HCT116 (cell line): ENCODE data around the gene AP1M2. TPM values are rescaled to one million over a fixed set of nuclear protein-coding genes. Genes with fewer than 3 reads are reported as not detected.

Experiments
- ATAC-seq: fragments of 200-7000 bp; cut with Tn5 transposase; 2 replicates; pipeline ENCODE4 v1.9.1; 2020; ENCODE audit warnings: mild to moderate bottlenecking, moderate library complexity
- BruUV-seq: library from RNA; stranded (reverse); fragments of 400-500 nt; replicated peaks from 2 replicates; lab custom pipeline; 2021; lab: Mats Ljungman, UMichigan
- CTCF ChIA-PET: fragments of 300-600 bp; sonication (Branson Sonifier 250); formaldehyde crosslinking; loops from one replicate; lab custom pipeline; 2021; ENCODE audit warnings: antibody characterized with exemption; lab: Charles Lee
- POLR2A ChIA-PET: fragments of 300-600, 350-600 bp; sonication (Branson Sonifier 250); formaldehyde crosslinking; loops from one replicate; lab custom pipeline; 2021; ENCODE audit warnings: antibody characterized with exemption; lab: Charles Lee
- RAD21 ChIA-PET, 2 experiments: fragments of 300-600 bp; sonication (Branson Sonifier 250); formaldehyde crosslinking; loops; one replicate each; lab custom pipeline; 2023; ENCODE audit warnings: low total read pairs in 2 of 2; ENCODE audit not compliant: uncharacterized antibody in 2 of 2, unreplicated experiment in 2 of 2, low non-redundant PET in 1 of 2; lab: Charles Lee
- DNase-seq: peaks from one replicate; pipeline ENCODE4 v3.0.0-alpha.2; 2010; ENCODE audit warnings: low read depth, low spot score
- H2AFZ ChIP-seq: fragments of 200-600 bp; shearing (Covaris generic), sonication (generic); 2 replicates; pipeline ENCODE4 v1.6.1; 2017; ENCODE audit warnings: low read depth, mixed run types, mixed read lengths, antibody characterized with exemption, low read length; ENCODE audit not compliant: poor library complexity, severe bottlenecking
- H3K27ac ChIP-seq: 2 replicates; pipeline ENCODE4 v1.5.1; 2012; ENCODE audit warnings: low read depth, low read length
- H3K27me3 ChIP-seq: fragments of 200-600 bp; sonication (generic); 2 replicates; pipeline ENCODE4 v1.6.1; 2016; ENCODE audit warnings: mixed run types, low read length, mixed read lengths; ENCODE audit not compliant: insufficient read depth
- H3K36me3 ChIP-seq, 2 experiments: fragments of 200-500 bp in 1 of 2; fragments of 200-600 bp in 1 of 2; sonication (Bioruptor generic) in 1 of 2; sonication (generic) in 1 of 2; 2 replicates each; pipeline versions ENCODE4 v1.5.1 to v1.6.1; 2014 to 2016; ENCODE audit warnings: low read length in 2 of 2, inconsistent platforms in 1 of 2, mixed read lengths in 1 of 2, mixed run types in 1 of 2; ENCODE audit not compliant: insufficient read depth in 2 of 2, control insufficient read depth in 1 of 2
- H3K4me1 ChIP-seq, 2 experiments: fragments of 200-600 bp in 1 of 2; sonication (generic) in 1 of 2; 2 replicates each; pipeline versions ENCODE4 v1.5.1 to v1.6.1; 2012 to 2017; ENCODE audit warnings: low read length in 2 of 2, inconsistent platforms in 1 of 2, mild to moderate bottlenecking in 1 of 2, mixed read lengths in 1 of 2, mixed run types in 1 of 2, moderate library complexity in 1 of 2; ENCODE audit not compliant: insufficient read depth in 2 of 2, control insufficient read depth in 1 of 2
- H3K4me2 ChIP-seq: fragments of 200-600 bp; sonication (generic); 2 replicates; pipeline ENCODE4 v1.6.1; 2017; ENCODE audit warnings: mixed run types, low read length, mixed read lengths
- H3K4me3 ChIP-seq, 2 experiments: fragments of 200-600 bp in 1 of 2; sonication (generic) in 1 of 2; replicated peaks in 1 of 2; 2 replicates each; pipeline ENCODE4 v1.5.1; 2011 to 2016; ENCODE audit warnings: low read length in 2 of 2, control low read depth in 1 of 2, low read depth in 1 of 2, mild to moderate bottlenecking in 1 of 2, mixed read lengths in 1 of 2, mixed run types in 1 of 2
- H3K79me2 ChIP-seq: fragments of 200-600 bp; sonication (generic); 2 replicates; pipeline ENCODE4 v1.6.1; 2017; ENCODE audit warnings: mild to moderate bottlenecking, mixed run types, low read length, moderate library complexity, mixed read lengths; ENCODE audit not compliant: insufficient read depth
- H3K9ac ChIP-seq: fragments of 200-600 bp; sonication (generic); 2 replicates; pipeline ENCODE4 v1.6.1; 2016; ENCODE audit warnings: low read length, mixed read lengths
- H3K9me2 ChIP-seq: fragments of 200-600 bp; sonication (generic), shearing (Covaris generic); 2 replicates; pipeline ENCODE4 v1.6.1; 2017; ENCODE audit warnings: mixed run types, mild to moderate bottlenecking, moderate library complexity; ENCODE audit not compliant: insufficient read depth
- H3K9me3 ChIP-seq, 2 experiments: fragments of 200-500 bp in 1 of 2; fragments of 200-600 bp in 1 of 2; sonication (Bioruptor generic) in 1 of 2; sonication (generic) in 1 of 2; 2 replicates each; pipeline ENCODE4 v1.6.1; 2014 to 2017; ENCODE audit warnings: low read length in 2 of 2, mixed read lengths in 2 of 2, inconsistent platforms in 1 of 2, low read depth in 1 of 2, mild to moderate bottlenecking in 1 of 2, mixed run types in 1 of 2, moderate library complexity in 1 of 2; ENCODE audit not compliant: control insufficient read depth in 1 of 2, insufficient read depth in 1 of 2
- H4K20me1 ChIP-seq: fragments of 200-600 bp; sonication (generic), shearing (Covaris generic); 2 replicates; pipeline ENCODE4 v1.6.1; 2017; ENCODE audit warnings: mixed run types, mild to moderate bottlenecking, moderate library complexity; ENCODE audit not compliant: insufficient read depth
- CEBPB ChIP-seq: IDR thresholded peaks from 2 replicates; pipeline ENCODE4 v1.6.1; 2012; ENCODE audit warnings: low read depth
- EGR1 ChIP-seq: IDR thresholded peaks from 2 replicates; pipeline ENCODE4 v1.6.1; 2012; ENCODE audit warnings: low read depth
- ELF1 ChIP-seq: IDR thresholded peaks from 2 replicates; pipeline ENCODE4 v1.6.1; 2012; ENCODE audit warnings: low read depth, borderline replicate concordance
- FOSL1 ChIP-seq: IDR thresholded peaks from 2 replicates; pipeline ENCODE4 v1.6.1; 2012; ENCODE audit warnings: low read depth
- JUND ChIP-seq: IDR thresholded peaks from 2 replicates; pipeline ENCODE4 v1.6.1; 2012
- POLR2A ChIP-seq: IDR thresholded peaks from 2 replicates; pipeline ENCODE4 v1.7.0; 2011; ENCODE audit warnings: borderline replicate concordance; ENCODE audit not compliant: insufficient read depth, insufficient read length; ENCODE audit errors: extremely low read depth
- SRF ChIP-seq: IDR thresholded peaks from 2 replicates; pipeline ENCODE4 v1.6.1; 2012; ENCODE audit warnings: low read depth
- TCF7L2 ChIP-seq: IDR thresholded peaks from 2 replicates; pipeline ENCODE4 v1.7.0; 2011; ENCODE audit warnings: borderline replicate concordance, inconsistent platforms; ENCODE audit not compliant: insufficient read depth, insufficient read length; ENCODE audit errors: extremely low read depth
- ZNF274 ChIP-seq: fragments of 200-500 bp; sonication (Bioruptor generic); IDR thresholded peaks from 2 replicates; pipeline ENCODE4 v1.6.1; 2014; ENCODE audit warnings: mild to moderate bottlenecking, low read depth, low read length, inconsistent platforms
- intact Hi-C: fragments of 100-400 bp; cut with micrococcal nuclease; formaldehyde crosslinking; loops from 2 replicates; pipeline ENCODE4 v1.10.0; 2022
- total RNA-seq: library from RNA; stranded (reverse); gene quantifications from one replicate; pipeline ENCODE4 v1.2.1, GENCODE V29; 2021; ENCODE audit not compliant: unreplicated experiment
- TF ChIP-seq, protein P1 (sequence below): IDR thresholded peaks from 2 replicates; pipeline ENCODE4 v1.6.1; 2012; ENCODE audit warnings: low read depth

AP1M2 gene
- total RNA-seq, 1 experiment from 2014 or later = 111 TPM

DNA sequence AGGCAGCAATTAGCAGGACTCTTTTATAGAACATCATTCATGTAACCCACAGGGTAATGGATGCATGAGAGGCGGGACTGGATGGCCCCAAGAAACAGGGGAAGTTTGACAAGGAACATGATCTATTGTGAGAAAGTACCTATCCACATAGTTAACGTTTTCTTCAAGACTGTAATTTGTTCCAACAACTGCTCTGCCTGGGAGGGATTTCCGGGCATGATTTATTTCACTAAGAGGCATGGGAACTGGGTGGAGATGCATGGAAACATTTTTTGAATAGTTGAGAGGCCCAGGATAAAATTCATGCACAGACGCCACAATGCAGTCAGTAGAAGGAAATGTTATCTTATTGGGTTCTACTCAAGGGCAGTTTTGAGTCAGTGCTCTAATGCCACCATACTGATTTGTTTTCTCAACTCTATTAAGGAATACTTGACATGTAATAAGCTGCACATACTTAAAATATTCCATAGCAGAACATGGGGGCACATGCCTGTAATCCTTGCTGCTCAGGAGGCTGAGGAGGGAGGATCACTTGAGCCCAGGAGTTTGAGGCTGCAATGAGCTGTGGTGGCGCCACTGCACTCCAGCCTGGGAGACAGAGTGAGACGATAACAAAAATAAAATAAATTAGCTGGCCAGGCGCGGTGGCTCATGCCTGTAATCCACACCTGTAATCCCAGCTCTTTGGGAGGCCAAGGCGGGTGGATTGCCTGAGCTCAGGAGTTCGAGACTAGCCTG lies 53.3 kb downstream of the AP1M2 start:
- no peak for DNase-seq
- intact Hi-C loops = no loop called here
- Histone ChIP-seq H3K9me2 (no peaks in the 10 kb centered on the region), H3K79me2 (no peaks in the 10 kb centered on the region), H4K20me1 (no peaks in the 10 kb centered on the region), H3K9me3 (no peaks in the 10 kb centered on the region; a peak in 1 of 4 replicates), H3K27me3 (no peaks in the 10 kb centered on the region), H3K4me1 (no peaks in the 10 kb centered on the region), H3K9ac (no peak overlapping the region), H2AFZ (no peak overlapping the region), H3K4me2 (no peak overlapping the region), H3K4me3 (no peak overlapping the region), H3K27ac (no peak overlapping the region), H3K36me3 (no peaks in the 10 kb centered on the region)
- TF ChIP-seq ZNF274 = no peak
- no peak for TF ChIP-seq JUND
- TF ChIP-seq TCF7L2 = no peak
- no peak for TF ChIP-seq SRF
- TF ChIP-seq EGR1 = no peak
- TF ChIP-seq CEBPB = no peak
- no peak for TF ChIP-seq ELF1
- TF ChIP-seq FOSL1 = no peak
- TF ChIP-seq, protein P1, sequence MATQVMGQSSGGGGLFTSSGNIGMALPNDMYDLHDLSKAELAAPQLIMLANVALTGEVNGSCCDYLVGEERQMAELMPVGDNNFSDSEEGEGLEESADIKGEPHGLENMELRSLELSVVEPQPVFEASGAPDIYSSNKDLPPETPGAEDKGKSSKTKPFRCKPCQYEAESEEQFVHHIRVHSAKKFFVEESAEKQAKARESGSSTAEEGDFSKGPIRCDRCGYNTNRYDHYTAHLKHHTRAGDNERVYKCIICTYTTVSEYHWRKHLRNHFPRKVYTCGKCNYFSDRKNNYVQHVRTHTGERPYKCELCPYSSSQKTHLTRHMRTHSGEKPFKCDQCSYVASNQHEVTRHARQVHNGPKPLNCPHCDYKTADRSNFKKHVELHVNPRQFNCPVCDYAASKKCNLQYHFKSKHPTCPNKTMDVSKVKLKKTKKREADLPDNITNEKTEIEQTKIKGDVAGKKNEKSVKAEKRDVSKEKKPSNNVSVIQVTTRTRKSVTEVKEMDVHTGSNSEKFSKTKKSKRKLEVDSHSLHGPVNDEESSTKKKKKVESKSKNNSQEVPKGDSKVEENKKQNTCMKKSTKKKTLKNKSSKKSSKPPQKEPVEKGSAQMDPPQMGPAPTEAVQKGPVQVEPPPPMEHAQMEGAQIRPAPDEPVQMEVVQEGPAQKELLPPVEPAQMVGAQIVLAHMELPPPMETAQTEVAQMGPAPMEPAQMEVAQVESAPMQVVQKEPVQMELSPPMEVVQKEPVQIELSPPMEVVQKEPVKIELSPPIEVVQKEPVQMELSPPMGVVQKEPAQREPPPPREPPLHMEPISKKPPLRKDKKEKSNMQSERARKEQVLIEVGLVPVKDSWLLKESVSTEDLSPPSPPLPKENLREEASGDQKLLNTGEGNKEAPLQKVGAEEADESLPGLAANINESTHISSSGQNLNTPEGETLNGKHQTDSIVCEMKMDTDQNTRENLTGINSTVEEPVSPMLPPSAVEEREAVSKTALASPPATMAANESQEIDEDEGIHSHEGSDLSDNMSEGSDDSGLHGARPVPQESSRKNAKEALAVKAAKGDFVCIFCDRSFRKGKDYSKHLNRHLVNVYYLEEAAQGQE = no peak
- no peak for TF ChIP-seq POLR2A
- ChIA-PET POLR2A (no interaction called here), CTCF (no interaction called here), RAD21 (no interaction called here)
- BruUV-seq = no TSS peak
- ATAC-seq = no peak
